SK-N-SH (cell line): Measurements from ENCODE around the gene NTSR1. TPM values are rescaled to one million over a fixed set of nuclear protein-coding genes. Genes with fewer than 3 reads are reported as not detected.

ENCODE experiments used
- CTCF ChIA-PET: fragments of 300-600, 350-600 bp; formaldehyde crosslinking; extraction: SDS; loops from one replicate; lab custom pipeline; 2021; lab: Yijun Ruan, JAX
- POLR2A ChIA-PET: fragments of 350-600 bp; sonication (Branson Sonifier 250); formaldehyde crosslinking; extraction: SDS; loops from one replicate; lab custom pipeline; 2020; ENCODE audit warnings: antibody characterized with exemption, inconsistent platforms; lab: Yijun Ruan, JAX
- DNase-seq: peaks from one replicate; pipeline ENCODE4 v3.0.0; 2012
- H2AFZ ChIP-seq: fragments of 200-600 bp; sonication (generic); 2 replicates; pipeline ENCODE4 v1.8.1; 2016; ENCODE audit warnings: antibody characterized with exemption, mild to moderate bottlenecking, low read depth
- H3F3A ChIP-seq: fragments of 200-600 bp; sonication (generic); replicated peaks from 2 replicates; pipeline ENCODE3; 2016; ENCODE audit warnings: antibody characterized with exemption, mild to moderate bottlenecking; ENCODE audit not compliant: insufficient read depth
- H3K27ac ChIP-seq, 2 experiments: fragments of 200-500 bp in 1 of 2; fragments of 200-600 bp in 1 of 2; sonication (Bioruptor generic) in 1 of 2; sonication (generic), shearing (Covaris generic) in 1 of 2; 2 replicates each; pipeline versions ENCODE4 v1.5.1 to v1.6.1; 2014 to 2016; ENCODE audit warnings: low read depth in 2 of 2, inconsistent platforms in 1 of 2, low read length in 1 of 2, mild to moderate bottlenecking in 1 of 2, mixed read lengths in 1 of 2
- H3K27me3 ChIP-seq: fragments of 200-600 bp; sonication (generic), shearing (Covaris generic); 2 replicates; pipeline ENCODE4 v1.6.1; 2016; ENCODE audit warnings: mixed run types; ENCODE audit not compliant: insufficient read depth
- H3K36me3 ChIP-seq, 2 experiments: fragments of 200-500 bp in 1 of 2; fragments of 200-600 bp in 1 of 2; sonication (Bioruptor generic) in 1 of 2; sonication (generic) in 1 of 2; replicated peaks in 1 of 2; 2 replicates each; pipeline versions ENCODE3 to v1.5.1; 2014 to 2016; ENCODE audit warnings: low read length in 1 of 2, mild to moderate bottlenecking in 1 of 2; ENCODE audit not compliant: insufficient read depth in 2 of 2, control insufficient read depth in 1 of 2
- H3K4me1 ChIP-seq, 2 experiments: fragments of 200-500 bp in 1 of 2; fragments of 200-600 bp in 1 of 2; sonication (Bioruptor generic) in 1 of 2; sonication (generic), shearing (Covaris generic) in 1 of 2; 2 replicates each; pipeline versions ENCODE4 v1.5.1 to v1.6.1; 2014 to 2016; ENCODE audit warnings: low read depth in 1 of 2, low read length in 1 of 2, mixed run types in 1 of 2; ENCODE audit not compliant: insufficient read depth in 2 of 2, control insufficient read depth in 1 of 2
- H3K4me2 ChIP-seq: fragments of 200-600 bp; sonication (generic), shearing (Covaris generic); 2 replicates; pipeline ENCODE4 v1.6.1; 2017; ENCODE audit warnings: mixed run types
- H3K4me3 ChIP-seq, 2 experiments: fragments of 200-500 bp in 1 of 2; fragments of 200-600 bp in 1 of 2; sonication (Bioruptor generic) in 1 of 2; sonication (generic), shearing (Covaris generic) in 1 of 2; 2 replicates each; pipeline versions ENCODE4 v1.5.1 to v1.8.1; 2014 to 2016; ENCODE audit warnings: low read depth in 2 of 2, inconsistent platforms in 1 of 2, low read length in 1 of 2, mild to moderate bottlenecking in 1 of 2, mixed read lengths in 1 of 2, moderate library complexity in 1 of 2
- H3K79me2 ChIP-seq: fragments of 200-600 bp; sonication (generic); 2 replicates; pipeline ENCODE4 v1.8.1; 2017; ENCODE audit warnings: mild to moderate bottlenecking; ENCODE audit not compliant: insufficient read depth
- H3K9ac ChIP-seq: fragments of 200-600 bp; sonication (generic); 2 replicates; pipeline ENCODE4 v1.6.1; 2017; ENCODE audit warnings: mixed run types
- H3K9me2 ChIP-seq: fragments of 200-600 bp; sonication (generic); 2 replicates; pipeline ENCODE4 v1.6.1; 2017; ENCODE audit warnings: mixed run types
- H3K9me3 ChIP-seq: fragments of 200-600 bp; sonication (generic); 2 replicates; pipeline ENCODE4 v1.6.1; 2017; ENCODE audit warnings: mixed run types, mild to moderate bottlenecking, moderate library complexity
- H4K20me1 ChIP-seq: fragments of 200-600 bp; sonication (generic); 2 replicates; pipeline ENCODE4 v1.6.1; 2017; ENCODE audit warnings: mild to moderate bottlenecking, mixed run types; ENCODE audit not compliant: insufficient read depth
- EP300 ChIP-seq, 2 experiments: IDR thresholded peaks; 2 replicates each; pipeline versions ENCODE4 v1.4.0 to v1.6.1; 2012; ENCODE audit warnings: borderline replicate concordance in 1 of 2, low read depth in 1 of 2, low read length in 1 of 2
- EZH2phosphoT487 ChIP-seq: fragments of 200-600 bp; sonication (generic); IDR thresholded peaks from 2 replicates; pipeline ENCODE4 v1.6.1; 2017; ENCODE audit warnings: low read depth, mixed run types, mild to moderate bottlenecking, antibody characterized with exemption, moderate library complexity, borderline replicate concordance
- MEF2A ChIP-seq: IDR thresholded peaks from 2 replicates; pipeline ENCODE4 v1.4.0; 2012; ENCODE audit warnings: low read depth, borderline replicate concordance
- NFIC ChIP-seq: IDR thresholded peaks from 2 replicates; pipeline ENCODE4 v1.4.0; 2012; ENCODE audit warnings: borderline replicate concordance
- RFX5 ChIP-seq: IDR thresholded peaks from 2 replicates; pipeline ENCODE4 v1.6.1; 2012; ENCODE audit warnings: mild to moderate bottlenecking, improper control_type of control experiment, low read length
- RXRA ChIP-seq: IDR thresholded peaks from 2 replicates; pipeline ENCODE4 v1.4.0; 2012; ENCODE audit warnings: low read depth, mild to moderate bottlenecking, borderline replicate concordance
- TAF1 ChIP-seq: IDR thresholded peaks from 2 replicates; pipeline ENCODE4 v1.6.1; 2012; ENCODE audit warnings: low read depth, mild to moderate bottlenecking, low read length, moderate library complexity, borderline replicate concordance
- TEAD4 ChIP-seq: IDR thresholded peaks from 2 replicates; pipeline ENCODE4 v1.4.0; 2012; ENCODE audit warnings: mild to moderate bottlenecking, borderline replicate concordance; ENCODE audit not compliant: insufficient read depth
- YY1 ChIP-seq: IDR thresholded peaks from 2 replicates; pipeline ENCODE4 v1.4.0; 2012; ENCODE audit warnings: low read depth, mild to moderate bottlenecking
- WGBS: methylation state at CpG from one replicate; pipeline ENCODE4 v1.1.6; 2017; ENCODE audit warnings: low lambda C conversion rate; 5-methylcytosine and 5-hydroxymethylcytosine counted together
- polyA plus RNA-seq, 3 experiments: library from polyadenylated mRNA; depleted of rRNA; stranded (reverse); fragments of >200 nt; gene quantifications; 2 replicates each; pipeline ENCODE4 v1.2.3, GENCODE V29; 2012
- TF ChIP-seq, protein P1 (sequence below): IDR thresholded peaks from 2 replicates; pipeline ENCODE4 v1.6.1; 2012; ENCODE audit warnings: mild to moderate bottlenecking, low read depth, low read length, moderate library complexity
- TF ChIP-seq, protein P2 (sequence below): IDR thresholded peaks from 2 replicates; pipeline ENCODE4; 2012
- TF ChIP-seq, protein P3 (sequence below): IDR thresholded peaks from 2 replicates; pipeline ENCODE4 v1.4.0; 2012; ENCODE audit warnings: low read depth

NTSR1 gene
- polyA plus RNA-seq, 1 of the 3 experiments (the other 2 are of a cell fraction) = 8.2 TPM

DNA sequence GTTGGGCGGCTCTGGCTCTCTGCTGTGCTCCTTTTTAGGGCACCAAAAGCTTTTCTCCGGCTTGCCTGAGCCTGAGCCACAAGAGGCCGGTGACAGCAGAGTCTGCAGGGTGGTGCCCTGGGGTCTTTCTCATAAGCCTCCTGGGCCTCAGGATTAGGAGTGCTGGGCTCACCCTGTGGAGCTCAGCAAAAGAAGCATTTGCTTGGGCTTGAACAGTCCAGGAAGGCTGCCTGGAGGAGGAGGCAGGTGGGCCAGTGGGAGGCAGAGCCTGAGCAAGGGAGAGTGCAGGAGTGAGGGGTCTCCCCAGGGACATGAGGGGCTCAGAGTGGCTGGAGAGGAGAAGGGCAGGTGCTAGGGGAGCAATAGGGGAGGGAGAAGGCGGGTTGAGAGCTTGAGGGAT lies 54.8 kb downstream of the NTSR1 start:
- ChIA-PET POLR2A (no interaction called here), CTCF (interaction anchor here (0.9 to 1.9 kb wide), 4 partner anchors 28 to 264 kb away, joined by 3 to 4 read pairs (median 4); no protein-coding TSS in a partner anchor)
- no peak overlapping the region for H3K4me3 ChIP-seq
- H3K9ac ChIP-seq = no peak overlapping the region
- no peaks in the 10 kb centered on the region for H3F3A ChIP-seq
- no peaks in the 10 kb centered on the region for H3K79me2 ChIP-seq
- no peaks in the 10 kb centered on the region for H4K20me1 ChIP-seq
- no peaks in the 10 kb centered on the region for H3K9me2 ChIP-seq
- H3K27ac ChIP-seq = no peak overlapping the region
- WGBS = 89% methylated on average over 4 of the region's 4 CpGs
- DNase-seq = no peak
- H3K27me3 ChIP-seq = no peaks in the 10 kb centered on the region
- H3K36me3 ChIP-seq = no peaks in the 10 kb centered on the region
- H3K4me2 ChIP-seq = no peak overlapping the region
- H3K9me3 ChIP-seq = no peaks in the 10 kb centered on the region
- peaks cover 0 to 11% of the 10 kb centered on the region in 2 experiments; a peak in 2 of 4 replicates for H3K4me1 ChIP-seq
- TF ChIP-seq TAF1 (no peak), TEAD4 (no peak), NFIC (no peak), EP300 (IDR thresholded peaks at IDR 0.05; ENCODE audit: borderline replicate concordance in 1 of 2, low read depth in 1 of 2, low read length in 1 of 2) (no peak), RFX5 (no peak), MEF2A (no peak), EZH2phosphoT487 (no peak), RXRA (no peak), YY1 (no peak)
- TF ChIP-seq, protein P1, sequence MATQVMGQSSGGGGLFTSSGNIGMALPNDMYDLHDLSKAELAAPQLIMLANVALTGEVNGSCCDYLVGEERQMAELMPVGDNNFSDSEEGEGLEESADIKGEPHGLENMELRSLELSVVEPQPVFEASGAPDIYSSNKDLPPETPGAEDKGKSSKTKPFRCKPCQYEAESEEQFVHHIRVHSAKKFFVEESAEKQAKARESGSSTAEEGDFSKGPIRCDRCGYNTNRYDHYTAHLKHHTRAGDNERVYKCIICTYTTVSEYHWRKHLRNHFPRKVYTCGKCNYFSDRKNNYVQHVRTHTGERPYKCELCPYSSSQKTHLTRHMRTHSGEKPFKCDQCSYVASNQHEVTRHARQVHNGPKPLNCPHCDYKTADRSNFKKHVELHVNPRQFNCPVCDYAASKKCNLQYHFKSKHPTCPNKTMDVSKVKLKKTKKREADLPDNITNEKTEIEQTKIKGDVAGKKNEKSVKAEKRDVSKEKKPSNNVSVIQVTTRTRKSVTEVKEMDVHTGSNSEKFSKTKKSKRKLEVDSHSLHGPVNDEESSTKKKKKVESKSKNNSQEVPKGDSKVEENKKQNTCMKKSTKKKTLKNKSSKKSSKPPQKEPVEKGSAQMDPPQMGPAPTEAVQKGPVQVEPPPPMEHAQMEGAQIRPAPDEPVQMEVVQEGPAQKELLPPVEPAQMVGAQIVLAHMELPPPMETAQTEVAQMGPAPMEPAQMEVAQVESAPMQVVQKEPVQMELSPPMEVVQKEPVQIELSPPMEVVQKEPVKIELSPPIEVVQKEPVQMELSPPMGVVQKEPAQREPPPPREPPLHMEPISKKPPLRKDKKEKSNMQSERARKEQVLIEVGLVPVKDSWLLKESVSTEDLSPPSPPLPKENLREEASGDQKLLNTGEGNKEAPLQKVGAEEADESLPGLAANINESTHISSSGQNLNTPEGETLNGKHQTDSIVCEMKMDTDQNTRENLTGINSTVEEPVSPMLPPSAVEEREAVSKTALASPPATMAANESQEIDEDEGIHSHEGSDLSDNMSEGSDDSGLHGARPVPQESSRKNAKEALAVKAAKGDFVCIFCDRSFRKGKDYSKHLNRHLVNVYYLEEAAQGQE = no peak
- TF ChIP-seq, protein P2, sequence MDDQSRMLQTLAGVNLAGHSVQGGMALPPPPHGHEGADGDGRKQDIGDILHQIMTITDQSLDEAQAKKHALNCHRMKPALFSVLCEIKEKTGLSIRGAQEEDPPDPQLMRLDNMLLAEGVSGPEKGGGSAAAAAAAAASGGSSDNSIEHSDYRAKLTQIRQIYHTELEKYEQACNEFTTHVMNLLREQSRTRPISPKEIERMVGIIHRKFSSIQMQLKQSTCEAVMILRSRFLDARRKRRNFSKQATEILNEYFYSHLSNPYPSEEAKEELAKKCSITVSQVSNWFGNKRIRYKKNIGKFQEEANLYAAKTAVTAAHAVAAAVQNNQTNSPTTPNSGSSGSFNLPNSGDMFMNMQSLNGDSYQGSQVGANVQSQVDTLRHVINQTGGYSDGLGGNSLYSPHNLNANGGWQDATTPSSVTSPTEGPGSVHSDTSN = no peak
- TF ChIP-seq, protein P3, sequence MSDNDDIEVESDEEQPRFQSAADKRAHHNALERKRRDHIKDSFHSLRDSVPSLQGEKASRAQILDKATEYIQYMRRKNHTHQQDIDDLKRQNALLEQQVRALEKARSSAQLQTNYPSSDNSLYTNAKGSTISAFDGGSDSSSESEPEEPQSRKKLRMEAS = no peak
- H2AFZ ChIP-seq = no peak overlapping the region
